ENCODE results near the gene WNT7B.

WNT7B gene

DNA sequence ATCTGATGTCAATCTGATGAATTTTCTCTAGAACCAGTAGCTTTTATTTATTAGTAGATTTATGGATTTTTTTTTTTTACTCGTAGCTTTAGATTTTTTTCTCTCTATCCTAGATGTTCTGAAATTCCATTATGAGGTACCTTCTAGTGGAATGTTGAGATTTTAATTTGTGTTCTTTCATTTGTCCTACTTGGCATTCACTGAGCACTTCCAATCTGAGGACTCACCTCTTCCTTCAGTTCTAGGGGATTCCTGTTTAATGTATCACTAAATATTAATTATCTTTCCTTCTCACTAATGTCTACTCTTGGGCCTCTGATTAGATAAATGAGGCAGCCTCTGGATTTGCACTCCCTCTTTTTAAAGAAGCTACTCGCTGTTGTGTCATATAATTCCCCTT is 40.2 kb upstream of the WNT7B start:
- H2AFZ ChIP-seq (ENCODE audit: low read length), result no peak overlapping the region
- peaks cover 26% of the 10 kb centered on the region for H3K4me1 ChIP-seq (ENCODE audit: insufficient read depth, low read length, poor library complexity, severe bottlenecking)
- no peaks in the 10 kb centered on the region for H3K9me3 ChIP-seq (ENCODE audit: insufficient read depth, low read depth, low read length)
- no peak overlapping the region for H3K9ac ChIP-seq (ENCODE audit: low read depth, low read length, poor library complexity, severe bottlenecking)
- H3K4me2 ChIP-seq (ENCODE audit: low read depth, low read length, poor library complexity, severe bottlenecking), result no peak overlapping the region
- no peaks in the 10 kb centered on the region for H3K9me2 ChIP-seq (replicated peaks; ENCODE audit: low read depth, low read length)
- peaks cover 4% of the 10 kb centered on the region; the same call in 1 of the 2 replicates for H3F3A ChIP-seq (ENCODE audit: low read depth)
- TF ChIP-seq CTCF (conservative IDR thresholded peaks at IDR 0.05; ENCODE audit: low read length), result no peak
- TF ChIP-seq EZH2phosphoT487 (IDR thresholded peaks at IDR 0.05; ENCODE audit: borderline replicate concordance), result no peak
- H3K4me3 ChIP-seq (ENCODE audit: low read length, poor library complexity, severe bottlenecking), result no peak overlapping the region
- H3K36me3 ChIP-seq (ENCODE audit: insufficient read depth, low read length), result no peaks in the 10 kb centered on the region
- H3K79me2 ChIP-seq (ENCODE audit: insufficient read depth, low read length), result peaks cover 16% of the 10 kb centered on the region
- no peaks in the 10 kb centered on the region for H4K20me1 ChIP-seq (ENCODE audit: insufficient read depth, low read length, poor library complexity, severe bottlenecking)
- H3K27me3 ChIP-seq (ENCODE audit: insufficient read depth, low read length, poor library complexity, severe bottlenecking), result no peaks in the 10 kb centered on the region

GRCh38 chr22:46013460-46014416 is 36.8 kb upstream of the WNT7B start:
- H3K4me1 ChIP-seq (ENCODE audit: insufficient read depth, low read length, poor library complexity, severe bottlenecking), result peaks cover 32% of the 10 kb centered on the region
- no peaks in the 10 kb centered on the region for H4K20me1 ChIP-seq (ENCODE audit: insufficient read depth, low read length, poor library complexity, severe bottlenecking)

DNA sequence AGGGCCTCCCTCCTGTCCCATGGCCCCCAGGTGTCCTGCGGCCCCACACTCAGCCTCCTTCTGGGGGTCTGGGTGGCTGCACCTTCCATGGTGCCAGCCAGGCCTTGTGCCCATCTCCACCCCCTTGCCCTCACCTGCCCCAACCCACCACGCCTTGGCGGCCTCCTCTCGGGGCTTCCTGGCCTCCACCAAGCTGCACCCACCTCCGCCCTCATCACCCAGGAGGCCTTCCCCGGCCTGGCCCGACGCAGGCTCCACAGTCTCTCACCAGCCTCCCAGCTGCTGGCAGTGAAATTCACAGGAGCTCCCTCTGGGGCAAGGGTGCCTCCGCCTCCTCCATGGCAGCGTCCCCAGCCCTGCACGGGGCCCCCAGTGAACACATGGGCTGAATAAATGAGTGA is 35.9 kb upstream of the WNT7B start:
- Histone ChIP-seq H3K36me3 (ENCODE audit: insufficient read depth, low read length) (no peaks in the 10 kb centered on the region), H3K9me2 (replicated peaks; ENCODE audit: low read depth, low read length) (no peaks in the 10 kb centered on the region), H3F3A (ENCODE audit: low read depth) (peaks cover 4% of the 10 kb centered on the region; the same call in 1 of the 2 replicates), H3K4me1 (ENCODE audit: insufficient read depth, low read length, poor library complexity, severe bottlenecking) (peaks cover 24% of the 10 kb centered on the region), H3K4me2 (ENCODE audit: low read depth, low read length, poor library complexity, severe bottlenecking) (peak overlapping the region; percentile 89), H3K27me3 (ENCODE audit: insufficient read depth, low read length, poor library complexity, severe bottlenecking) (no peaks in the 10 kb centered on the region), H3K79me2 (ENCODE audit: insufficient read depth, low read length) (peaks cover 16% of the 10 kb centered on the region), H3K4me3 (ENCODE audit: low read length, poor library complexity, severe bottlenecking) (peak overlapping the region; percentile 76), H4K20me1 (ENCODE audit: insufficient read depth, low read length, poor library complexity, severe bottlenecking) (no peaks in the 10 kb centered on the region), H2AFZ (ENCODE audit: low read length) (peak overlapping the region; percentile 33; the same call in 1 of the 2 replicates), H3K9me3 (ENCODE audit: insufficient read depth, low read depth, low read length) (no peaks in the 10 kb centered on the region), H3K9ac (ENCODE audit: low read depth, low read length, poor library complexity, severe bottlenecking) (peak overlapping the region; percentile 96)
- no peak for TF ChIP-seq CTCF (conservative IDR thresholded peaks at IDR 0.05; ENCODE audit: low read length)

More at GRCh38 chr22:46013460-46014416, 36.8 kb upstream of the WNT7B start:
- Histone ChIP-seq H3K27me3 (ENCODE audit: insufficient read depth, low read length, poor library complexity, severe bottlenecking) (no peaks in the 10 kb centered on the region), H2AFZ (ENCODE audit: low read length) (peak overlapping the region; percentile 86), H3K36me3 (ENCODE audit: insufficient read depth, low read length) (no peaks in the 10 kb centered on the region), H3K4me3 (ENCODE audit: low read length, poor library complexity, severe bottlenecking) (peak overlapping the region; percentile 76), H3K4me2 (ENCODE audit: low read depth, low read length, poor library complexity, severe bottlenecking) (peak overlapping the region; percentile 89), H3K9ac (ENCODE audit: low read depth, low read length, poor library complexity, severe bottlenecking) (peak overlapping the region; percentile 96), H3K9me2 (replicated peaks; ENCODE audit: low read depth, low read length) (no peaks in the 10 kb centered on the region), H3K79me2 (ENCODE audit: insufficient read depth, low read length) (peaks cover 16% of the 10 kb centered on the region), H3K9me3 (ENCODE audit: insufficient read depth, low read depth, low read length) (no peaks in the 10 kb centered on the region), H3F3A (ENCODE audit: low read depth) (peaks cover 4% of the 10 kb centered on the region; the same call in 1 of the 2 replicates)
- TF ChIP-seq EZH2phosphoT487 (IDR thresholded peaks at IDR 0.05; ENCODE audit: borderline replicate concordance) (no peak), CTCF (conservative IDR thresholded peaks at IDR 0.05; ENCODE audit: low read length) (peak; percentile 75)

All from Loucy (cell line).